8988T (cell line): Measurements from ENCODE around the gene ZMYND11.
"Not testable (repeated sequence)": the region's sequence is repeated elsewhere in the genome, so short reads cannot be mapped to it uniquely, and the experiment has no call there.

Source experiments
- DNase-seq: peaks from one replicate; pipeline ENCODE4 v3.0.0; 2011

The ZMYND11 gene

GRCh38 chr10:288316-289200, 153.3 kb downstream of the ZMYND11 start:
- no peak for DNase-seq

GRCh38 chr10:289581-289980, 154.3 kb downstream of the ZMYND11 start:
- DNase-seq = no peak

GRCh38 chr10:290026-290725, 154.9 kb downstream of the ZMYND11 start:
- no peak for DNase-seq

GRCh38 chr10:293636-294035, 158.4 kb downstream of the ZMYND11 start:
- DNase-seq = no peak

- no peak for DNase-seq
Measured at GRCh38 chr10:297567-297966, 162.3 kb downstream of the ZMYND11 start.

GRCh38 chr10:298033-298432, 162.8 kb downstream of the ZMYND11 start:
- no peak for DNase-seq

GRCh38 chr10:299512-299911, 164.3 kb downstream of the ZMYND11 start:
- no peak for DNase-seq

- no peak for DNase-seq
Measured at GRCh38 chr10:299969-300368, 164.7 kb downstream of the ZMYND11 start.

GRCh38 chr10:300580-300979, 165.3 kb downstream of the ZMYND11 start:
- not testable (repeated sequence) for DNase-seq

GRCh38 chr10:301536-301935, 166.3 kb downstream of the ZMYND11 start:
- no peak for DNase-seq
